ENCODE measurements around the gene RBM43. TPM values are rescaled to one million over a fixed set of nuclear protein-coding genes. Genes with fewer than 3 reads are reported as not detected.

The RBM43 gene
- polyA plus RNA-seq, 1 donor (not counting 4 experiments of a cell fraction or from before 2014, with no cell fraction given) = 2.7 TPM

DNA sequence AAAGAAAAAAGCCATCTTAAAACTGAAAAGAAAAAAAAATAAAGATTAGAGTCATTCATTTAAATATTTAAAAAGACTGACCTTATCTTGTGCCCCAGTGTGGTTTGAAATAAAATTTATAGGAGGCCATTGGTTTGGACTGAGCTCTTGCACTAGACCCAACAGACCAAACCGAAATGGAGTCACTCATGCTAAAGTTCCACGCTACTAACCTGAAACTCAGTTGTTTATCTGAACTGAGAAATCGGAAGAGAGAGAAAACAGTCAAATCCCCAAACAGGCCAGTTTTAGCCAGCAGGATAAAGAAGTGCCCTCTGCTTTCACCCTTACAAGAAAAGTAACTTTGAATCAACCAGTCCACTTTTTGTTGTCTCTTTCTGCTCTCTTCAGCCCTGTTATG is 18.2 kb downstream of the RBM43 start:
- no peak for DNase-seq (ENCODE audit: low read depth, low spot score)
- H3K4me2 ChIP-seq (ENCODE audit: control insufficient read depth, extremely low read depth, insufficient read depth, low read depth, low read length) = no peak overlapping the region
- no peak overlapping the region for H3K27ac ChIP-seq (ENCODE audit: control insufficient read depth, insufficient read depth, low read length)
- no peaks in the 10 kb centered on the region for H3K79me2 ChIP-seq (ENCODE audit: control insufficient read depth, insufficient read depth, low read length)
- no peak overlapping the region for H3K9ac ChIP-seq (ENCODE audit: control insufficient read depth, extremely low read depth, insufficient read depth, low read length)
- H4K20me1 ChIP-seq (ENCODE audit: control insufficient read depth, extremely low read depth, insufficient read depth, low read length) = no peaks in the 10 kb centered on the region
- dilution Hi-C loops (cut with MboI; ENCODE audit: extremely low pct_ligation_motif_present, low sequenced_read_pairs) = no loop called here
- H3K4me3 ChIP-seq (ENCODE audit: control insufficient read depth in 2 of 3, extremely low read depth in 1 of 3, insufficient read depth in 2 of 3, low read depth in 1 of 3, low read length in 3 of 3) = no peak overlapping the region
- H3K27me3 ChIP-seq (ENCODE audit: control insufficient read depth, extremely low read depth, insufficient read depth, low read length) = no peaks in the 10 kb centered on the region
- no peak overlapping the region for H2AFZ ChIP-seq (ENCODE audit: control insufficient read depth, low read length)
- H3K36me3 ChIP-seq (ENCODE audit: control insufficient read depth in 2 of 2, extremely low read depth in 1 of 2, insufficient read depth in 2 of 2, low read length in 2 of 2) = no peaks in the 10 kb centered on the region
- no peaks in the 10 kb centered on the region for H3K9me1 ChIP-seq (ENCODE audit: control insufficient read depth, extremely low read depth, insufficient read depth, low read length)
- H3K4me1 ChIP-seq (ENCODE audit: control insufficient read depth, extremely low read depth, insufficient read depth, low read length) = peaks cover 3% of the 10 kb centered on the region
- FAIRE-seq = no peak
- TF ChIP-seq, protein P1, sequence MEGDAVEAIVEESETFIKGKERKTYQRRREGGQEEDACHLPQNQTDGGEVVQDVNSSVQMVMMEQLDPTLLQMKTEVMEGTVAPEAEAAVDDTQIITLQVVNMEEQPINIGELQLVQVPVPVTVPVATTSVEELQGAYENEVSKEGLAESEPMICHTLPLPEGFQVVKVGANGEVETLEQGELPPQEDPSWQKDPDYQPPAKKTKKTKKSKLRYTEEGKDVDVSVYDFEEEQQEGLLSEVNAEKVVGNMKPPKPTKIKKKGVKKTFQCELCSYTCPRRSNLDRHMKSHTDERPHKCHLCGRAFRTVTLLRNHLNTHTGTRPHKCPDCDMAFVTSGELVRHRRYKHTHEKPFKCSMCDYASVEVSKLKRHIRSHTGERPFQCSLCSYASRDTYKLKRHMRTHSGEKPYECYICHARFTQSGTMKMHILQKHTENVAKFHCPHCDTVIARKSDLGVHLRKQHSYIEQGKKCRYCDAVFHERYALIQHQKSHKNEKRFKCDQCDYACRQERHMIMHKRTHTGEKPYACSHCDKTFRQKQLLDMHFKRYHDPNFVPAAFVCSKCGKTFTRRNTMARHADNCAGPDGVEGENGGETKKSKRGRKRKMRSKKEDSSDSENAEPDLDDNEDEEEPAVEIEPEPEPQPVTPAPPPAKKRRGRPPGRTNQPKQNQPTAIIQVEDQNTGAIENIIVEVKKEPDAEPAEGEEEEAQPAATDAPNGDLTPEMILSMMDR (optimal IDR thresholded peaks at IDR 0.05 in 1 of 3, IDR thresholded peaks at IDR 0.05 in 1 of 3, conservative IDR thresholded peaks at IDR 0.05 in 1 of 3; ENCODE audit: extremely low read depth in 1 of 3, insufficient read depth in 2 of 3, low read length in 3 of 3) = no peak
- no peak for TF ChIP-seq EZH2 (IDR thresholded peaks at IDR 0.05; ENCODE audit: low read length)
- no peaks in the 10 kb centered on the region for H3K9me3 ChIP-seq (ENCODE audit: control insufficient read depth, low read depth, low read length)

DNA sequence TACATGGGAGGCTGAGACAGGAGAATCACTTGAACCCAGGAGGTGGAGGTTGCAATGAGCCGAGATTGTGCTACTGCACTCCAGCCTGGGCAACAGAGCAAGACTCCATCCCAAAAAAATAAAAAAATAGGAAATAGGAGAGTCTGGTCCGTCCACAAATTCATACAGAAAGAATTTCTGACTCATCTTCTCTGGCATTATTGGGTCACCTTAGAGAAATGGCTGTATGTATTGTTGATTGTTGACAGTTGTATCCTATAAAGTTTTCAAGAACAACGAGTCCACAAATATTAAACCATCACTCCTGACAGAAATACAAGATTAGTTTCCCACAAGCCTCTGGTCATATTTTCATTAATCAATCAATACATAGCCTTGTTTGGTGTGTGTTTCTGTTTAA is 20.4 kb downstream of the RBM43 start:
- no peaks in the 10 kb centered on the region for H3K36me3 ChIP-seq (ENCODE audit: control insufficient read depth in 2 of 2, extremely low read depth in 1 of 2, insufficient read depth in 2 of 2, low read length in 2 of 2)
- H3K4me2 ChIP-seq (ENCODE audit: control insufficient read depth, extremely low read depth, insufficient read depth, low read depth, low read length) = no peak overlapping the region
- DNase-seq (ENCODE audit: low read depth, low spot score) (no peak), FAIRE-seq (no peak)
- H2AFZ ChIP-seq (ENCODE audit: control insufficient read depth, low read length) = no peak overlapping the region
- TF ChIP-seq, protein P1 (optimal IDR thresholded peaks at IDR 0.05 in 1 of 3, IDR thresholded peaks at IDR 0.05 in 1 of 3, conservative IDR thresholded peaks at IDR 0.05 in 1 of 3; ENCODE audit: extremely low read depth in 1 of 3, insufficient read depth in 2 of 3, low read length in 3 of 3) = no peak
- no peak for TF ChIP-seq EZH2 (IDR thresholded peaks at IDR 0.05; ENCODE audit: low read length)
- H3K9ac ChIP-seq (ENCODE audit: control insufficient read depth, extremely low read depth, insufficient read depth, low read length) = no peak overlapping the region
- peaks cover 3% of the 10 kb centered on the region for H3K4me1 ChIP-seq (ENCODE audit: control insufficient read depth, extremely low read depth, insufficient read depth, low read length)
- H3K9me3 ChIP-seq (ENCODE audit: control insufficient read depth, low read depth, low read length) = no peaks in the 10 kb centered on the region
- no peak overlapping the region for H3K4me3 ChIP-seq (ENCODE audit: control insufficient read depth in 2 of 3, extremely low read depth in 1 of 3, insufficient read depth in 2 of 3, low read depth in 1 of 3, low read length in 3 of 3)
- no peak overlapping the region for H3K27ac ChIP-seq (ENCODE audit: control insufficient read depth, insufficient read depth, low read length)
- dilution Hi-C loops (cut with MboI; ENCODE audit: extremely low pct_ligation_motif_present, low sequenced_read_pairs) = no loop called here
- H3K79me2 ChIP-seq (ENCODE audit: control insufficient read depth, insufficient read depth, low read length) = no peaks in the 10 kb centered on the region
- no peaks in the 10 kb centered on the region for H3K27me3 ChIP-seq (ENCODE audit: control insufficient read depth, extremely low read depth, insufficient read depth, low read length)
- H3K9me1 ChIP-seq (ENCODE audit: control insufficient read depth, extremely low read depth, insufficient read depth, low read length) = no peaks in the 10 kb centered on the region
- no peaks in the 10 kb centered on the region for H4K20me1 ChIP-seq (ENCODE audit: control insufficient read depth, extremely low read depth, insufficient read depth, low read length)
